Esophagus squamous epithelium (tissue), 4 donors: Measurements from ENCODE around the gene SYT1.

Experiments
- POLR2A ChIP-seq, 4 donors: fragments of 450-650 bp; IDR thresholded peaks; one replicate each; pipeline ENCODE4 v1.6.1; 2017; ENCODE audit warnings: antibody characterized with exemption in 4 of 4, mild to moderate bottlenecking in 4 of 4, moderate library complexity in 3 of 4
- TF ChIP-seq, protein P1 (sequence below), 6 experiments: fragments of 450-650 bp in 4 of 6; fragments of 200-600 bp in 2 of 6; sonication (generic) in 2 of 6; IDR thresholded peaks; one replicate each; pipeline ENCODE4 v1.5.1; 2016 to 2019; ENCODE audit warnings: antibody characterized with exemption in 6 of 6, mild to moderate bottlenecking in 4 of 6, moderate library complexity in 4 of 6

DNA sequence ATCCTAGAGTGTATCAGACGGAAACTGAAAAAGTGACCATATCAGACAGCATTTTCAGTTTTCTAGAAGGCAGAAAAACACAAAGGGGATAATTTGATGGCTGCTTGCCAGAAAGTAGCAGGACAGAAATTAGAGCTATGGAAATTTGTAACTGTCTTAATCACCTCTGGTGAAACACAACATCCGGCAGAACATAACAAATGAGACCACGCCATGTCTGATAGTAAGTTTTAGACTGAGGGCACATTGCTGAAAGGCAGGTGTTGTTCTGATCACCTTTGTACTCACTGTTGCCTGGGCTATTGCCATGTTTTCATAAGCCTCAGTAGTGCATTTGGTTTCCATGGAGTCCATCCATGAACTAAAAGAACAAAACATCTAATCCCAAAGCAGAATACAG, 535.9 kb downstream of the SYT1 start:
- no peak for TF ChIP-seq POLR2A (IDR thresholded peaks at IDR 0.05)
- TF ChIP-seq, protein P1, sequence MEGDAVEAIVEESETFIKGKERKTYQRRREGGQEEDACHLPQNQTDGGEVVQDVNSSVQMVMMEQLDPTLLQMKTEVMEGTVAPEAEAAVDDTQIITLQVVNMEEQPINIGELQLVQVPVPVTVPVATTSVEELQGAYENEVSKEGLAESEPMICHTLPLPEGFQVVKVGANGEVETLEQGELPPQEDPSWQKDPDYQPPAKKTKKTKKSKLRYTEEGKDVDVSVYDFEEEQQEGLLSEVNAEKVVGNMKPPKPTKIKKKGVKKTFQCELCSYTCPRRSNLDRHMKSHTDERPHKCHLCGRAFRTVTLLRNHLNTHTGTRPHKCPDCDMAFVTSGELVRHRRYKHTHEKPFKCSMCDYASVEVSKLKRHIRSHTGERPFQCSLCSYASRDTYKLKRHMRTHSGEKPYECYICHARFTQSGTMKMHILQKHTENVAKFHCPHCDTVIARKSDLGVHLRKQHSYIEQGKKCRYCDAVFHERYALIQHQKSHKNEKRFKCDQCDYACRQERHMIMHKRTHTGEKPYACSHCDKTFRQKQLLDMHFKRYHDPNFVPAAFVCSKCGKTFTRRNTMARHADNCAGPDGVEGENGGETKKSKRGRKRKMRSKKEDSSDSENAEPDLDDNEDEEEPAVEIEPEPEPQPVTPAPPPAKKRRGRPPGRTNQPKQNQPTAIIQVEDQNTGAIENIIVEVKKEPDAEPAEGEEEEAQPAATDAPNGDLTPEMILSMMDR (IDR thresholded peaks at IDR 0.05) = no peak
